Astrocyte (in vitro differentiated cells and primary cell): ENCODE results near the gene AOC1. TPM values are rescaled to one million over a fixed set of nuclear protein-coding genes. Genes with fewer than 3 reads are reported as not detected.

Experiments used
- DNase-seq: peaks from one replicate; pipeline ENCODE4 v3.0.0-alpha.2; 2010; ENCODE audit warnings: low read depth
- FAIRE-seq: peaks from 2 replicates; lab custom pipeline; 2011; peaks lifted over from hg19 to GRCh38; lab: Jason Lieb, UNC
- H2AFZ ChIP-seq: 2 replicates; pipeline ENCODE4 v1.6.0; 2012; ENCODE audit warnings: low read depth, low read length, inconsistent platforms
- H3K27ac ChIP-seq: 2 replicates; pipeline ENCODE4 v1.5.1; 2011; ENCODE audit warnings: low read depth, low read length, inconsistent platforms
- H3K27me3 ChIP-seq: 2 replicates; pipeline ENCODE4 v1.6.0; 2011; ENCODE audit warnings: low read length, inconsistent platforms; ENCODE audit not compliant: insufficient read depth
- H3K36me3 ChIP-seq: 2 replicates; pipeline ENCODE4 v1.5.1; 2011; ENCODE audit warnings: low read length, inconsistent platforms; ENCODE audit not compliant: insufficient read depth
- H3K4me1 ChIP-seq: 2 replicates; pipeline ENCODE4 v1.5.1; 2011; ENCODE audit warnings: low read length, inconsistent platforms; ENCODE audit not compliant: insufficient read depth
- H3K4me2 ChIP-seq: 2 replicates; pipeline ENCODE4 v1.6.0; 2012; ENCODE audit warnings: low read length, inconsistent platforms
- H3K4me3 ChIP-seq: 2 replicates; pipeline ENCODE4 v1.5.1; 2011; ENCODE audit warnings: low read depth, mild to moderate bottlenecking, low read length, inconsistent platforms; ENCODE audit not compliant: insufficient read depth
- H3K79me2 ChIP-seq: 2 replicates; pipeline ENCODE4 v1.6.0; 2012; ENCODE audit warnings: mild to moderate bottlenecking, low read length, inconsistent platforms; ENCODE audit not compliant: insufficient read depth
- H3K9ac ChIP-seq: 2 replicates; pipeline ENCODE4 v1.6.0; 2012; ENCODE audit warnings: mild to moderate bottlenecking, low read length, inconsistent platforms
- H3K9me3 ChIP-seq: 2 replicates; pipeline ENCODE4 v1.5.1; 2012; ENCODE audit warnings: low read depth, mild to moderate bottlenecking, low read length, inconsistent platforms; ENCODE audit not compliant: insufficient read depth
- H4K20me1 ChIP-seq: 2 replicates; pipeline ENCODE4 v1.6.0; 2012; ENCODE audit warnings: low read length, inconsistent platforms; ENCODE audit not compliant: insufficient read depth
- H3K27ac Mint-ChIP-seq: one replicate; pipeline ENCODE4 v1.8.0; 2021; ENCODE audit warnings: mild to moderate bottlenecking, mixed read lengths; ENCODE audit not compliant: unreplicated experiment
- H3K27me3 Mint-ChIP-seq: one replicate; pipeline ENCODE4 v1.8.0; 2021; ENCODE audit warnings: low read depth, mixed read lengths; ENCODE audit not compliant: unreplicated experiment
- H3K36me3 Mint-ChIP-seq: one replicate; pipeline ENCODE4 v1.8.0; 2021; ENCODE audit warnings: low read depth, mixed read lengths; ENCODE audit not compliant: unreplicated experiment
- H3K4me1 Mint-ChIP-seq: one replicate; pipeline ENCODE4 v1.8.0; 2021; ENCODE audit warnings: low read depth, mixed read lengths; ENCODE audit not compliant: unreplicated experiment
- H3K4me3 Mint-ChIP-seq: one replicate; pipeline ENCODE4 v1.8.0; 2021; ENCODE audit warnings: mild to moderate bottlenecking, moderate library complexity, mixed read lengths; ENCODE audit not compliant: unreplicated experiment
- H3K9me3 Mint-ChIP-seq: one replicate; pipeline ENCODE4 v1.8.0; 2021; ENCODE audit warnings: mild to moderate bottlenecking, mixed read lengths; ENCODE audit not compliant: unreplicated experiment
- CTCF ChIP-seq: IDR thresholded peaks from 2 replicates; pipeline ENCODE4 v1.5.1; 2011; ENCODE audit warnings: low read depth, mild to moderate bottlenecking, inconsistent platforms, low read length, moderate library complexity; ENCODE audit not compliant: insufficient read depth
- EZH2 ChIP-seq: IDR thresholded peaks from 2 replicates; pipeline ENCODE4 v1.6.1; 2012; ENCODE audit warnings: mild to moderate bottlenecking, low read length, inconsistent platforms; ENCODE audit not compliant: insufficient read depth
- total RNA-seq: library from RNA; stranded (reverse); gene quantifications from 2 replicates; pipeline ENCODE4 v1.2.1, GENCODE V29; 2021

The AOC1 gene
- total RNA-seq, 1 donor from 2014 or later: not detected

- no peaks in the 10 kb centered on the region for H3K27me3 Mint-ChIP-seq
- no peaks in the 10 kb centered on the region for H4K20me1 ChIP-seq
- H3K79me2 ChIP-seq: no peaks in the 10 kb centered on the region
These were observed 17.1 kb downstream of the AOC1 start for GRCh38 chr7:150869467-150869866.

GRCh38 chr7:150871601-150872000 is 19.3 kb downstream of the AOC1 start:
- no peaks in the 10 kb centered on the region for H3K9me3 Mint-ChIP-seq
- H3K27me3 ChIP-seq: no peaks in the 10 kb centered on the region
- no peak overlapping the region for H3K9ac ChIP-seq
- DNase-seq: no peak
- H3K4me1 ChIP-seq: no peaks in the 10 kb centered on the region
- no peak overlapping the region for H3K4me2 ChIP-seq
- no peak overlapping the region for H3K27ac ChIP-seq
- H3K4me1 Mint-ChIP-seq: no peaks in the 10 kb centered on the region
- no peaks in the 10 kb centered on the region for H3K36me3 ChIP-seq
- no peak overlapping the region for H3K27ac Mint-ChIP-seq
- no peaks in the 10 kb centered on the region for H3K9me3 ChIP-seq
- H4K20me1 ChIP-seq: no peaks in the 10 kb centered on the region
- no peak overlapping the region for H3K4me3 Mint-ChIP-seq
- TF ChIP-seq CTCF: no peak
- no peak for TF ChIP-seq EZH2
- H3K36me3 Mint-ChIP-seq: no peaks in the 10 kb centered on the region
- no peaks in the 10 kb centered on the region for H3K27me3 Mint-ChIP-seq
- H3K4me3 ChIP-seq: no peak overlapping the region
- H3K79me2 ChIP-seq: no peaks in the 10 kb centered on the region
- no peak for FAIRE-seq
- no peak overlapping the region for H2AFZ ChIP-seq

More at GRCh38 chr7:150869467-150869866, 17.1 kb downstream of the AOC1 start:
- no peak for FAIRE-seq
- DNase-seq: no peak
- TF ChIP-seq EZH2 (no peak), CTCF (no peak)
- Histone ChIP-seq H3K9ac (no peak overlapping the region), H3K4me1 (no peaks in the 10 kb centered on the region), H3K4me3 (no peak overlapping the region), H3K27ac (no peak overlapping the region), H3K36me3 (no peaks in the 10 kb centered on the region), H3K4me2 (no peak overlapping the region), H3K9me3 (no peaks in the 10 kb centered on the region), H2AFZ (no peak overlapping the region), H3K27me3 (no peaks in the 10 kb centered on the region)
- Mint-ChIP-seq H3K36me3 (no peaks in the 10 kb centered on the region), H3K27ac (no peak overlapping the region), H3K4me3 (no peak overlapping the region), H3K4me1 (no peaks in the 10 kb centered on the region), H3K9me3 (peaks cover 2% of the 10 kb centered on the region)

DNA sequence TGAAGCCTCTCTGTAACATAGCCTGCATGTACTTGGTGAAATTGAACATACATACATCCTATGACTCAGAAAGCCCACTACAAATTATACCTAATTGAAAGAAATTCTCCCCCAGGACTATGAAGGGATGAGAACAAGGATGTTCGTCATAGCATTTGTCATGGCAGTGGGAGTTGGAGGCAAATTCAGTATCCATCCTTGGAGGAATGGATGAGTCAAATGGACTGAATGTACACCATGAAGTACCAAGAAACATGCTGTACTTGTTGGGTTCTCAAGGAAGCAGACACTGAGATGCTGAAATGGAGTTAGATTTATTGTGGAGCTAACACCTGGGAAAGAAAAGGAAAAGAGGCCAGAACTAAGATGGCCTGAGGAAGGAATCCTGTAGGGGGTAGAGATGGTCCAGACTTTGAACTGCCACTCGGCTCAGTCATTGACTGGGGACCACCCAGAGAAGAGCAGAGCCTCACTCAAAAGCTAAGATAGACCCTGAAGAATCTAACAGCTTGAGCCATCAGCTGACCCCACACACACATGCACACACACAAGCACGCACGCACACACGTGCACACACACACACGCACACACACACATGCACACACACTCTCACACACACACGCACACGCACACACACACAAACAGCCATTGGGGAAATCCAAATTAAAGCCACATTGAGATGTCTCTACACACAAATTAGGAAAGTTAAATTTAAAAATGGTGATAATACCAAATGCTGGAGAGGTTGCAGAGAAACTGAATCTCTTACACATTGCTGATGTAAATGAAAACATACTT is 22.3 kb downstream of the AOC1 start:
- Mint-ChIP-seq H3K27me3 (no peaks in the 10 kb centered on the region), H3K4me1 (peaks cover 8% of the 10 kb centered on the region), H3K9me3 (no peaks in the 10 kb centered on the region), H3K36me3 (no peaks in the 10 kb centered on the region), H3K4me3 (no peak overlapping the region), H3K27ac (no peak overlapping the region)
- Histone ChIP-seq H3K27ac (no peak overlapping the region), H3K27me3 (no peaks in the 10 kb centered on the region), H3K9ac (no peak overlapping the region), H3K4me3 (no peak overlapping the region), H4K20me1 (no peaks in the 10 kb centered on the region), H3K4me2 (no peak overlapping the region), H3K36me3 (no peaks in the 10 kb centered on the region), H2AFZ (no peak overlapping the region), H3K4me1 (peaks cover 6% of the 10 kb centered on the region), H3K79me2 (no peaks in the 10 kb centered on the region), H3K9me3 (no peaks in the 10 kb centered on the region)
- TF ChIP-seq CTCF: no peak
- no peak for TF ChIP-seq EZH2
- DNase-seq (no peak), FAIRE-seq (no peak)
